Effector memory CD8-positive, alpha-beta T cell (primary cell): Measurements from ENCODE around the gene EXOC2.
A peak's percentile ranks its signal among the peaks of the same experiment; 100 is the strongest.

Experiments used
- ATAC-seq: fragments of 150-1000 bp; cut with Tn5 transposase; replicated peaks from 2 replicates; pipeline ENCODE4 v1.10.0; 2021; ENCODE audit warnings: mild to moderate bottlenecking, moderate library complexity
- DNase-seq, 3 experiments: peaks; one replicate each; pipeline ENCODE4 v3.0.0; 2021
- H3K27ac Mint-ChIP-seq, 2 donors: one replicate each; pipeline ENCODE4 v1.8.0; 2022; ENCODE audit warnings: mild to moderate bottlenecking in 2 of 2, mixed read lengths in 2 of 2, moderate library complexity in 2 of 2
- H3K27me3 Mint-ChIP-seq, 2 donors: one replicate each; pipeline ENCODE4 v1.8.0; 2022; ENCODE audit warnings: mixed read lengths in 2 of 2
- H3K36me3 Mint-ChIP-seq: one replicate; pipeline ENCODE4 v1.8.0; 2022; ENCODE audit warnings: mild to moderate bottlenecking, moderate library complexity, mixed read lengths; ENCODE audit not compliant: insufficient read depth
- H3K4me1 Mint-ChIP-seq, 2 donors: one replicate each; pipeline ENCODE4 v1.8.0; 2022; ENCODE audit warnings: low read depth in 2 of 2, mixed read lengths in 2 of 2
- H3K4me3 Mint-ChIP-seq, 2 donors: one replicate each; pipeline ENCODE4 v1.8.0; 2022; ENCODE audit warnings: mild to moderate bottlenecking in 2 of 2, mixed read lengths in 2 of 2, moderate library complexity in 2 of 2
- H3K9me3 Mint-ChIP-seq, 2 donors: one replicate each; pipeline ENCODE4 v1.8.0; 2022; ENCODE audit warnings: mixed read lengths in 2 of 2

Gene EXOC2

GRCh38 chr6:470901-471448, 222.0 kb downstream of the EXOC2 start:
- Mint-ChIP-seq H3K4me1 (peaks cover 26 to 32% of the 10 kb centered on the region in 2 donors), H3K36me3 (peaks cover 3% of the 10 kb centered on the region), H3K27ac (no peak overlapping the region), H3K27me3 (peaks cover 10 to 30% of the 10 kb centered on the region in 2 donors), H3K9me3 (no peaks in the 10 kb centered on the region), H3K4me3 (no peak overlapping the region)
- DNase-seq = no peak
- no peak for ATAC-seq

- ATAC-seq (no peak), DNase-seq (no peak)
- Mint-ChIP-seq H3K27ac (no peak overlapping the region), H3K27me3 (peaks cover 16 to 37% of the 10 kb centered on the region in 2 donors), H3K36me3 (peaks cover 3% of the 10 kb centered on the region), H3K9me3 (no peaks in the 10 kb centered on the region), H3K4me3 (no peak overlapping the region), H3K4me1 (peaks cover 25 to 33% of the 10 kb centered on the region in 2 donors)
Observed at GRCh38 chr6:470051-470900, 222.7 kb downstream of the EXOC2 start.

- DNase-seq (no peak), ATAC-seq (no peak)
- H3K4me3 Mint-ChIP-seq = no peak overlapping the region
Observed at GRCh38 chr6:467671-468082, 225.3 kb downstream of the EXOC2 start.

GRCh38 chr6:467111-467510, 225.8 kb downstream of the EXOC2 start:
- DNase-seq = no peak
- H3K4me1 Mint-ChIP-seq = peaks cover 8 to 13% of the 10 kb centered on the region in 2 donors
- no peaks in the 10 kb centered on the region for H3K9me3 Mint-ChIP-seq
- ATAC-seq = no peak
- peaks cover 3% of the 10 kb centered on the region for H3K36me3 Mint-ChIP-seq
- no peak overlapping the region for H3K4me3 Mint-ChIP-seq
- H3K27ac Mint-ChIP-seq = no peak overlapping the region
- H3K27me3 Mint-ChIP-seq = peaks cover 43 to 69% of the 10 kb centered on the region in 2 donors

More at GRCh38 chr6:467671-468082, 225.3 kb downstream of the EXOC2 start:
- Mint-ChIP-seq H3K9me3 (no peaks in the 10 kb centered on the region), H3K4me1 (peaks cover 8 to 13% of the 10 kb centered on the region in 2 donors), H3K36me3 (peaks cover 3% of the 10 kb centered on the region), H3K27me3 (peaks cover 39 to 63% of the 10 kb centered on the region in 2 donors), H3K27ac (no peak overlapping the region)

- Mint-ChIP-seq H3K36me3 (peaks cover 3% of the 10 kb centered on the region), H3K4me3 (no peak overlapping the region), H3K27ac (no peak overlapping the region), H3K9me3 (no peaks in the 10 kb centered on the region), H3K27me3 (peaks cover 43 to 72% of the 10 kb centered on the region in 2 donors), H3K4me1 (peaks cover 8 to 13% of the 10 kb centered on the region in 2 donors)
- DNase-seq (no peak), ATAC-seq (no peak)
Observed at GRCh38 chr6:466564-466963, 226.4 kb downstream of the EXOC2 start.

- Mint-ChIP-seq H3K36me3 (peaks cover 3% of the 10 kb centered on the region), H3K9me3 (no peaks in the 10 kb centered on the region), H3K4me3 (peak overlapping the region in 1 of 2 donors; percentile 24), H3K4me1 (peaks cover 8 to 13% of the 10 kb centered on the region in 2 donors), H3K27ac (peak overlapping the region in 1 of 2 donors; percentile 62), H3K27me3 (peaks cover 43 to 72% of the 10 kb centered on the region in 2 donors)
- ATAC-seq = no peak
- DNase-seq = no peak
Observed at GRCh38 chr6:465531-466348, 227.2 kb downstream of the EXOC2 start.

- no peaks in the 10 kb centered on the region for H3K9me3 Mint-ChIP-seq
- H3K27me3 Mint-ChIP-seq = peaks cover 0 to under 1% of the 10 kb centered on the region in 2 donors
- DNase-seq (no peak), ATAC-seq (no peak)
- peaks cover 3 to 5% of the 10 kb centered on the region in 2 donors for H3K4me1 Mint-ChIP-seq
- H3K36me3 Mint-ChIP-seq = no peaks in the 10 kb centered on the region
- no peak overlapping the region for H3K27ac Mint-ChIP-seq
- no peak overlapping the region for H3K4me3 Mint-ChIP-seq
Observed at GRCh38 chr6:456887-457286, 236.1 kb downstream of the EXOC2 start.

- no peaks in the 10 kb centered on the region for H3K27me3 Mint-ChIP-seq
- no peaks in the 10 kb centered on the region for H3K9me3 Mint-ChIP-seq
- no peak for DNase-seq
- H3K4me3 Mint-ChIP-seq = no peak overlapping the region
- ATAC-seq = no peak
- peaks cover 3 to 5% of the 10 kb centered on the region in 2 donors for H3K4me1 Mint-ChIP-seq
- no peak overlapping the region for H3K27ac Mint-ChIP-seq
- no peaks in the 10 kb centered on the region for H3K36me3 Mint-ChIP-seq
Observed at GRCh38 chr6:456358-456867, 236.5 kb downstream of the EXOC2 start.

- H3K4me3 Mint-ChIP-seq = no peak overlapping the region
- DNase-seq = no peak
- H3K4me1 Mint-ChIP-seq = peaks cover 3 to 5% of the 10 kb centered on the region in 2 donors
- no peak overlapping the region for H3K27ac Mint-ChIP-seq
- no peak for ATAC-seq
- H3K36me3 Mint-ChIP-seq = no peaks in the 10 kb centered on the region
- no peaks in the 10 kb centered on the region for H3K9me3 Mint-ChIP-seq
- no peaks in the 10 kb centered on the region for H3K27me3 Mint-ChIP-seq
Observed at GRCh38 chr6:455835-456234, 237.1 kb downstream of the EXOC2 start.

GRCh38 chr6:455006-455585, 237.8 kb downstream of the EXOC2 start:
- no peak for DNase-seq
- Mint-ChIP-seq H3K36me3 (no peaks in the 10 kb centered on the region), H3K4me1 (peaks cover 3 to 5% of the 10 kb centered on the region in 2 donors), H3K27ac (no peak overlapping the region), H3K27me3 (no peaks in the 10 kb centered on the region), H3K4me3 (no peak overlapping the region), H3K9me3 (no peaks in the 10 kb centered on the region)
- no peak for ATAC-seq

- no peak overlapping the region for H3K4me3 Mint-ChIP-seq
Observed at GRCh38 chr6:454148-454991, 238.6 kb downstream of the EXOC2 start.

GRCh38 chr6:453152-453551, 239.8 kb downstream of the EXOC2 start:
- Mint-ChIP-seq H3K27me3 (no peaks in the 10 kb centered on the region), H3K4me1 (peaks cover 5% of the 10 kb centered on the region in 2 donors), H3K27ac (no peak overlapping the region), H3K4me3 (no peak overlapping the region), H3K9me3 (no peaks in the 10 kb centered on the region), H3K36me3 (no peaks in the 10 kb centered on the region)
- ATAC-seq (no peak), DNase-seq (no peak)

More at GRCh38 chr6:454148-454991, 238.6 kb downstream of the EXOC2 start:
- DNase-seq (no peak), ATAC-seq (no peak)
- H3K27me3 Mint-ChIP-seq = no peaks in the 10 kb centered on the region
- H3K36me3 Mint-ChIP-seq = no peaks in the 10 kb centered on the region
- no peaks in the 10 kb centered on the region for H3K9me3 Mint-ChIP-seq
- peaks cover 3 to 5% of the 10 kb centered on the region in 2 donors for H3K4me1 Mint-ChIP-seq
- no peak overlapping the region for H3K27ac Mint-ChIP-seq
